ENCODE results near the gene PIAS1. TPM values are rescaled to one million over a fixed set of nuclear protein-coding genes. Genes with fewer than 3 reads are reported as not detected.

PIAS1 gene
- total RNA-seq, 4 donors from 2014 or later, result 26.2 to 68.4 (median 53.1) TPM

- peak within 1 kb of the TSS; percentile 40 to 70 (median 56) for H3K27ac ChIP-seq (replicated peaks in 1 of 4)
- WGBS, result 38% methylated on average over 16 of the region's 16 CpGs
- no peaks in the 10 kb centered on the region for H3K9me3 ChIP-seq
- peak within 1 kb of the TSS; percentile 42 to 53 (median 49) for H3K4me3 ChIP-seq
- H3K4me1 ChIP-seq, result peaks cover 27 to 80% (median 63%) of the 10 kb centered on the region in 4 donors
- no peak for DNase-seq (ENCODE audit: extremely low spot score)
- intact Hi-C loops (cut with DNase I), result no loop called here
- H3K27me3 ChIP-seq, result no peaks in the 10 kb centered on the region
- peak; percentile 61 to 75 for TF ChIP-seq POLR2AphosphoS5 (IDR thresholded peaks at IDR 0.05)
- TF ChIP-seq EP300 (IDR thresholded peaks at IDR 0.05), result no peak
- no peak for TF ChIP-seq CTCF (IDR thresholded peaks at IDR 0.05)
- H3K36me3 ChIP-seq, result no peaks in the 10 kb centered on the region
These were observed 150.9 kb downstream of the PIAS1 start, which contains the start of gene CALML4 for GRCh38 chr15:68204776-68205557. Gene CALML4 (minus strand): TSS chr15:68205332. CDS start chr15:68205247, 85 bp downstream.

- no peaks in the 10 kb centered on the region for H3K27me3 ChIP-seq
- peak overlapping the region; percentile 42 to 53 (median 49) for H3K4me3 ChIP-seq
- peak overlapping the region; percentile 40 to 70 (median 56) for H3K27ac ChIP-seq (replicated peaks in 1 of 4)
- TF ChIP-seq CTCF (IDR thresholded peaks at IDR 0.05) (no peak), POLR2A (IDR thresholded peaks at IDR 0.05; ENCODE audit: low read depth) (no peak), EP300 (IDR thresholded peaks at IDR 0.05) (no peak), POLR2AphosphoS5 (IDR thresholded peaks at IDR 0.05) (no peak)
- DNase-seq (ENCODE audit: extremely low spot score), result no peak
- WGBS, result 77% methylated on average over 10 of the region's 13 CpGs
- H3K4me1 ChIP-seq, result peaks cover 26 to 80% (median 63%) of the 10 kb centered on the region in 4 donors
- H3K36me3 ChIP-seq, result no peaks in the 10 kb centered on the region
- intact Hi-C loops (cut with DNase I), result no loop called here
- H3K9me3 ChIP-seq, result no peaks in the 10 kb centered on the region
These were observed 151.4 kb downstream of the PIAS1 start for GRCh38 chr15:68205558-68205944.

- peaks cover 28 to 80% (median 63%) of the 10 kb centered on the region in 4 donors for H3K4me1 ChIP-seq
- no peaks in the 10 kb centered on the region for H3K36me3 ChIP-seq
- H3K27ac ChIP-seq (replicated peaks in 1 of 4), result peak overlapping the region; percentile 40 to 70 (median 56)
- 69% methylated on average over 14 of the region's 14 CpGs for WGBS
- no peaks in the 10 kb centered on the region for H3K9me3 ChIP-seq
- TF ChIP-seq POLR2AphosphoS5 (IDR thresholded peaks at IDR 0.05) (no peak), EP300 (IDR thresholded peaks at IDR 0.05) (no peak), CTCF (IDR thresholded peaks at IDR 0.05) (no peak), POLR2A (IDR thresholded peaks at IDR 0.05; ENCODE audit: low read depth) (no peak)
- H3K27me3 ChIP-seq, result no peaks in the 10 kb centered on the region
- DNase-seq (ENCODE audit: extremely low spot score), result no peak
- H3K4me3 ChIP-seq, result peak overlapping the region; percentile 42 to 53 (median 49)
- intact Hi-C loops (cut with DNase I), result no loop called here
These were observed 151.9 kb downstream of the PIAS1 start for GRCh38 chr15:68205954-68206539.

GRCh38 chr15:68206711-68207151 is 152.6 kb downstream of the PIAS1 start:
- Histone ChIP-seq H3K4me1 (peaks cover 28 to 76% (median 62%) of the 10 kb centered on the region in 4 donors), H3K9me3 (no peaks in the 10 kb centered on the region), H3K27ac (replicated peaks in 1 of 4) (no peak overlapping the region), H3K36me3 (no peaks in the 10 kb centered on the region), H3K27me3 (no peaks in the 10 kb centered on the region), H3K4me3 (no peak overlapping the region)
- 88% methylated on average over 12 of the region's 12 CpGs for WGBS
- no peak for TF ChIP-seq EP300 (IDR thresholded peaks at IDR 0.05)
- TF ChIP-seq POLR2AphosphoS5 (IDR thresholded peaks at IDR 0.05), result no peak
- TF ChIP-seq POLR2A (IDR thresholded peaks at IDR 0.05; ENCODE audit: low read depth), result no peak
- no peak for TF ChIP-seq CTCF (IDR thresholded peaks at IDR 0.05)
- intact Hi-C loops (cut with DNase I), result no loop called here
- DNase-seq (ENCODE audit: extremely low spot score), result no peak
